Measurements from ENCODE around the gene MST1.

GRCh38 chr3:49729966-49730609, 40.8 kb upstream of the MST1 start:
- TF ChIP-seq, protein P1, sequence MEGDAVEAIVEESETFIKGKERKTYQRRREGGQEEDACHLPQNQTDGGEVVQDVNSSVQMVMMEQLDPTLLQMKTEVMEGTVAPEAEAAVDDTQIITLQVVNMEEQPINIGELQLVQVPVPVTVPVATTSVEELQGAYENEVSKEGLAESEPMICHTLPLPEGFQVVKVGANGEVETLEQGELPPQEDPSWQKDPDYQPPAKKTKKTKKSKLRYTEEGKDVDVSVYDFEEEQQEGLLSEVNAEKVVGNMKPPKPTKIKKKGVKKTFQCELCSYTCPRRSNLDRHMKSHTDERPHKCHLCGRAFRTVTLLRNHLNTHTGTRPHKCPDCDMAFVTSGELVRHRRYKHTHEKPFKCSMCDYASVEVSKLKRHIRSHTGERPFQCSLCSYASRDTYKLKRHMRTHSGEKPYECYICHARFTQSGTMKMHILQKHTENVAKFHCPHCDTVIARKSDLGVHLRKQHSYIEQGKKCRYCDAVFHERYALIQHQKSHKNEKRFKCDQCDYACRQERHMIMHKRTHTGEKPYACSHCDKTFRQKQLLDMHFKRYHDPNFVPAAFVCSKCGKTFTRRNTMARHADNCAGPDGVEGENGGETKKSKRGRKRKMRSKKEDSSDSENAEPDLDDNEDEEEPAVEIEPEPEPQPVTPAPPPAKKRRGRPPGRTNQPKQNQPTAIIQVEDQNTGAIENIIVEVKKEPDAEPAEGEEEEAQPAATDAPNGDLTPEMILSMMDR (IDR thresholded peaks at IDR 0.05; ENCODE audit: poor library complexity), result no peak
- no peak for TF ChIP-seq EZH2 (IDR thresholded peaks at IDR 0.05; ENCODE audit: borderline replicate concordance)
- no peak for TF ChIP-seq EZH2phosphoT487 (IDR thresholded peaks at IDR 0.05; ENCODE audit: low read depth, severe bottlenecking, unreplicated experiment)
